Fibroblast of skin of scalp (primary cell): Measurements from ENCODE around the gene BMPR1A.
"Not testable (repeated sequence)": the region's sequence is repeated elsewhere in the genome, so short reads cannot be mapped to it uniquely, and the experiment has no call there.

ENCODE experiments used
- DNase-seq: peaks from one replicate; pipeline ENCODE4 v3.0.0-alpha.2; 2013

Gene BMPR1A

DNA sequence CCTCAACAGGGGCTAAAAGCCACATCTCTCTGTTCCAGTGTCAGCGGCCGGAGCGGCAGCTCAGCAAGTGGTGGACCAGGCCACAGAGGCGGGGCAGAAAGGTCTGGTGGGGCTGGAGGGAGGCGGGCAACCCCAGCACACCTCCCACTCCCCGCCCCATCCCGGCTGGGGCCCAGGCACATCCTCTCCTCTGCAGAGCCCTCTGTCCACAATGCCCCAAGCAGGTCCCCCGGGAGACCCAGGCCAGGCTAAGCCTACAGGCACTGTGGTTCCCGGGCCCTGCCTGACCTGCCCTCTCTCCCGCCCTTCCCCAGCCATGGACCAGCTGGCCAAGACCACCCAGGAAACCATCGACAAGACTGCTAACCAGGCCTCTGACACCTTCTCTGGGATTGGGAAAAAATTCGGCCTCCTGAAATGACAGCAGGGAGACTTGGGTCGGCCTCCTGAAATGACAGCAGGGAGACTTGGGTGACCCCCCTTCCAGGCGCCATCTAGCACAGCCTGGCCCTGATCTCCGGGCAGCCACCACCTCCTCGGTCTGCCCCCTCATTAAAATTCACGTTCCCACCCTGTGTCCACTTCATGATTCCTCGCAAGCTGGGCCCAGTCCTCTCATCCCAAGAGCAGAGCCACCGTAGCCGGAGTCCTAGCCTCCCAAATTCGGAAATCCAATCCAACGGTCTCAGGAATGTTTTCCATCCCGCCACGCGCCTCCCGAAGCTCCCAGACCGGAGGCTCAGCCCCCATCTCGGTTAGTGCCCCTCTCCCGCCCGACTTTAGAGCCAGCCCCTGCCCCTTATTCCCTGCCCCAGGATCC, 214.0 kb downstream of the BMPR1A start:
- DNase-seq: peak; percentile 22

DNA sequence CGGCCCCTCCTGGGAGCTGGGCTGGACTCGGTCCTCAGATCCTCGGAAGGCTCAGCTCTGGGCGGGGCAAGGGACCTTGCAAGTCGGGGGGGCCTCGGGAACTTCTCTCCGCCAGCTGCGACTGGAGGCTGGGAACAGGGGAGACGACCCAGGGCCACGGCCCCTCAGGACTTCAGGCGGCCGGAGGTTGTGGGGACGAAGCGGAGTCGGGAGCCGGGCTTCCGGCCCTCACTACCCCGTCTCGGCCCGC, 214.5 kb downstream of the BMPR1A start:
- DNase-seq: no peak

DNA sequence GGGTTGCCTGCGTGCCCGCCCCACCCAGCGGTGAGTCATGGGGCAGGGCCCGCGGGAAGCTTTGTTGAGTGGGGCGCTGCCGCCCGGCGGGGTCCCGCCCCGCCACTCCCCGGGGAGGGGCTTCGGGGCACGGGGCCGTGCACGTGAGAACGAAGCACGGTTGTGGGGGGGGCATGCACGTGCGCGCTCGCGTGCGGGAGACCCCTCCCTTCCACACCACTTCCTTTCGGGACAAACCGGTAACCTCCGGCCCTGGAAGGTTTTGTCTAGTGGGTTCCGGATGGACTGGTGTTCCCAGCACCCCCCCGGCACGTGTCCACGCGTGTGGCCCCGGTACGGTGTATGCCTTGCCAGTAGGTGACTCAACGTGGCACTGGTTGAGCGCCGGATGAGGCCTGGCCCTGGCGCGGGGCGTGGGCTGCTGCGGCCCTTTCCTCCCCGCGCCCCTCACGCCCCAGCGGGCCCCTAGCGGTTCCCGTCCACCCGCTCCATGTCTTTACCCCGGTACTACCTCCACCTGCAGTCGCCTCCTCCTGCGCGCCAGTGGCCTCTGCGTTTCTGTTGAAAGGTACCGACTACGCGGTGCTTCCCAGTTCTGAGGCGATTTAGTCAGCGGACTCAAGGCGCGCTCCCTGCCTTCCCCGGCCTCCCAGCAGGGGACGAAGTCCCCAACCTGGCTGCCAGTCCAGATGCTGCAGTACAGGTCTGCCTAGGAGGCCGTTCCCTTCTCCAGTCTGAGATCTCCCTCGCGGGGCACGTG, 215.0 kb downstream of the BMPR1A start:
- DNase-seq: peak; percentile 87

DNA sequence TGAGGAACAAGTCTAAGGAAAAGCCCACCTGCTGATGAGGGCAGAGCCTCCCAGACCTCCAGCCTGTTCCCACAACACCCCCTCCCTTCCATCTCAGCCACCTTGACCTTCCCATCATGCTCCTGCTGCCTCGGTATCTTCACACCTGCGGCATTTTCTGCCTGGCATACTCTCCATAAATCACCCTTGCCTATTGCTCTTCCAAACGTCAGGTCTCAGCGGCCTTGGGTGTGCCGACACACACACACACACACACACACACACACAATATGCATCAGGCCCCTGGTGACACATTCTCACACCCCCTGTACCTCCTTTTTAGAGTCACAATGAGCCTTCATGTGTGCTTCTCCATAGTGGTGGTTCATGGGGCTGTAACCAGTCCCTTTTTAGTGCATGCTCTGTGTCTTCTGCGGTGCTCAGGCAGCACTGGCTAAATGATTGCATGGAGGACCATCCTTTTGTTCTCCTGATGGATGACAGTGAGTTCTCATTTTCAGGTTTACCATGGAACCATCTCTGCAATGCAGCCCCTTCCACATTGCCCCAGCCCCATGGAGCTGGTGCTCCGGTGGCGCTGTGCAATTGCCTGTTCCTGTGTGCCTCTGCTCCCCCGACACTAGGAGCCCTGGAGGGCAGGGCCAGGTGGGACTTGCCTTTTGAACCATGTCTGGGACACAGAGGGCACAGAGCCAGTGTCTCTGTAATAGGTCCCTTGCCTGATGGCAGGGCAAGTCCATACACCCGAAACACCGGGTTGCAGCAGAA, 216.4 kb downstream of the BMPR1A start:
- DNase-seq: no peak

DNA sequence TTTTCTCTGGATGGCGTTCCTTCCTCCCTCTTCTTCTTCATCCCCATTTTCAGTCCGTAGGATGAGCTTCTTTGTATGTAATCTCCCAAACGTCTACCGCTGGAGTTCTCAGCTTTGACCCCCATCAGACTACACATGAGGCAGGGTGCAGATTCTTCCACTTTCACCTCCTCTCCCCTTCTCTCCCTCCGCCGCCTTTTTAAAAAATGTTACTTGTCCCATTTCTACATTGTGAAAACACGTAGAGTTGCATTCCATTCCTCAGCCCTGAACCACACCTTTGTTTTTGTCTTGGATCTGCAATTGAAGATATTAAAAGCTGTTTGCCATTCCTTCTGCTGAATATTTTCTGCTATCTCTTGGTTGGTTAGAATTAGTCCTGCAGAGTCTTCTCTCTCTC, 218.1 kb downstream of the BMPR1A start:
- DNase-seq: no peak

DNA sequence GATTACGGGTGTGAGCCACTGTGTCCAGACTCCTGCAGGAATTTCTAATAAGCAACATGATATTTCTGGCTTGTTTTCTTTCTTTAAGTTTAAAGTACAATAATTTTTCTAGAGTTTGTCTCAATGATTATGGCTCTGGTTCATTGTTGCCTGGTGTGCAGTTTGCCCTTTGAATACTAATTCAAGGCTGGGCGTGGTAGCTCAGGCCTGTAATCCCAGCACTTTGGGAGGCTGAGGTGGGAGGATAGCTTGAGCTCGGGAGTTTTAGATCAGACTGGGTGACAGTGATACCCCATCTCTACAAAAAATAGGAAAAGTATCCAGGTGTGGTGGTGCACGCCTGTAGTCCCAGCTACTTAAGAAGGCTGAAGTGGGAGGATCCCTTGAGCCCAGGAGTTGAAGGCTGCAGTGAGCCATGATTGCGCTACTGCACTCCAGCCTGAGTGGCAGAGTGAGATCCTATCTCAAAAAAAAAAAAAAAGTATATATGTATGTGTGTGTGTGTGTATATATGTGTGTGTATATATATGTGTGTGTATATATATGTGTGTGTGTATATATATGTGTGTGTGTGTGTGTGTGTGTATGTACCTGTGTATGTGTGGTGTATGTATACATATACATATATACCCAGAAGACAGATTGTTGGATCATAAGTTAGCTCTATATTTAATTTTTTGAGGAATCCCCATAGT, 220.1 kb downstream of the BMPR1A start:
- DNase-seq: no peak

DNA sequence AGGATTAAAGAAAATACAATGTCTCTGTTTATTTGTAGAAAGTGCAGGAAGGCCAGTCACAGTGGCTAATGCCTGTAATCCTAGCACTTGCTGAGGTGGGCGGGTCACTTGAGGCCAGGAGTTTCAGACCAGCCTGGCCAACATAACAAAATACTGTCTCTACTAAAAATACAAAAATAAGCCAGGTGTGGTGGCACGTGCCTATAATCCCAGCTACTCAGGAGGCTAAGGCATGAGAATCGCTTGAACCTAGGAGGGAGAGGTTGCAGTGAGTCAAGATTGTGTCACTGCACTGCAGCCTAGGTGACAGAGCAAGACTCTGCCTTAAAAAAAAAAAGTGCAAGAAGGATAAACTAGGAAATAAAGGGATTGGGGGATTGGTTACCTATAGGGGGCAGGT, 222.0 kb downstream of the BMPR1A start:
- not testable (repeated sequence) for DNase-seq

DNA sequence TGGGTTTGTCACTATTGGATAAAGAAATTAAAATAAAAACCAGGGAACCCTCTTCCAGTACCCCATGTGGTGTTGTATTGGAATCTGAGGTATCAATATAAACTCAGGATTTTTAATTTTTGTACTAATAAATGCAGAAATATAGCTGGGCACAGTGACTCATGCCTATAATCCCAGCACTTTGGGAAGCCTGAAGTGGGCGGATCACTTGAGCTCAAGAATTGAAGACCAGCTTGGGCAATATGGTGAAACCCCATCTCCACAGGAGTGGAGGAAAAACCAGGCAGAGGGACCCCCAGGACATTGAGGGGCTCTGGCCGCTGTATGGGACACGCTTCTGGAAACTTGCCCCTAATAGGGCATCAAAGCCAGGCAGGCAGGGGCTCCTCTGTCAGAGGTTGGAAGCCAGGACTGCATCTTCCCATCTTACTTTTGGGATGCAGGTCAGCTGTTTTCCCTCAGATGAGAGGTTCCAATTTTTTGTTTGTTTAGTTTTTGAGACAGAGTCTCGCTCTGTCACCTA, 222.9 kb downstream of the BMPR1A start:
- DNase-seq: peak; percentile 26

DNA sequence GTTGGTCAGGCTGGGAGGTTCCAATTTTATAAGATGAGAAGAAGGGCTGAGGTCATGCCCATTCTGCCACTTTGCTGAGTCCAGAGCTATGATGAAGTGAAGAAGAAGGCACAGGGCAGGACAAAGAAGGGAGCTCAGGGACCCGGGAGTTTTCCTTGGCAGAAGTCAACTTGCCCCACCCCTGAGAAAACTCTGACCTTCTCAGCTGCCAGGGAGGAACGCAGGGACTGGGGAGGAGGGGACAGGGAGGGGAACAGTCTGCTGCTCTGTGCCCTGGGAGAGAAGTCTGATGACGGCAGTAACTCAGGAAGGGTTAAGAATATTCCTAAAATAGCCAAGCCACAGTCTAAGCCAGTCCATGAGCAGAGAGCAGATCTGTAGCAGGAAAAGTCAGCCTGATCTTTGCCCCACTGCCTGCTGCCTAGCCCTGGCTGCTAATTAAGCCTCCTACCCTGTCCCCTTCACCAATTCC, 223.6 kb downstream of the BMPR1A start:
- DNase-seq: peak; percentile 61

DNA sequence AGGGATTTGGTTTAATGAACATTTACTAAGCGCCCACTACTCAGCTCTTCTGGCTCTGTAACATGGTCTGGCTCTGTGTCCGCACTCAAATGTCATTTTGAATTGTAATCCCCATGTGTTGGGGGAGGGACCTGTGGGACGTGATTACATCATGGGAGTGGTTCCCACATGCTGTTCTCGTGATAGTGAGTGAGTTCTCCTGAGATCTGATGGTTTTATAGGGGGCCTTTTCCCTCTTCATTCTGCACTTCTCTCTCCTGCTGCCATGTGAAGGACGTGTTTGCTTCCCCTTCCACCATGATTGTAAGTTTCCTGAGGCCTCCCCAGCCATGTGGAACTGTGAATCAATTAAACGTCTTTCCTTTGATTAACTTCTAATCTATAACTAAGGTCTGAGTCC, 224.6 kb downstream of the BMPR1A start:
- not testable (repeated sequence) for DNase-seq

DNA sequence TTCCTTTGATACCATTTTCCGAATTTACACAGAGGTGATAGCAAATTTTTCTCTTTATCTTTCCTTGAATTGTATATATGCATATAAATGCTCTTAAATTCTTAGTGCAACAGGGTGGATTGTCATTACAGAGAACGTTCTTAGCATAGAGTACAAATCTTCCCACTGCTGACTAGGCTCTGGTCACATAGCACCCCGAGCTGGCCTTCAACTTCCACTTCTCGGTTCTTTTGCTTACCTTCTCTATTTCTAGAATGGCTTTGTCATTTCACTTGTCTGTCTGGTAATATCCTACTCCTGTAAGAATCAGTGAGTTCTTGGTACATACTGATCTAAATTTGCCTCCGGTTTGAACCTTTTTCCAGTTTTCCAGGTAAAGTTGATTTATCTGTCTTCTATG, 225.3 kb downstream of the BMPR1A start:
- no peak for DNase-seq
